Measurements from ENCODE around the gene CDH13. TPM values are rescaled to one million over a fixed set of nuclear protein-coding genes. Genes with fewer than 3 reads are reported as not detected.

Gene CDH13
- total RNA-seq, 4 donors from 2014 or later, result 5.8 to 36.7 (median 20.4) TPM

DNA sequence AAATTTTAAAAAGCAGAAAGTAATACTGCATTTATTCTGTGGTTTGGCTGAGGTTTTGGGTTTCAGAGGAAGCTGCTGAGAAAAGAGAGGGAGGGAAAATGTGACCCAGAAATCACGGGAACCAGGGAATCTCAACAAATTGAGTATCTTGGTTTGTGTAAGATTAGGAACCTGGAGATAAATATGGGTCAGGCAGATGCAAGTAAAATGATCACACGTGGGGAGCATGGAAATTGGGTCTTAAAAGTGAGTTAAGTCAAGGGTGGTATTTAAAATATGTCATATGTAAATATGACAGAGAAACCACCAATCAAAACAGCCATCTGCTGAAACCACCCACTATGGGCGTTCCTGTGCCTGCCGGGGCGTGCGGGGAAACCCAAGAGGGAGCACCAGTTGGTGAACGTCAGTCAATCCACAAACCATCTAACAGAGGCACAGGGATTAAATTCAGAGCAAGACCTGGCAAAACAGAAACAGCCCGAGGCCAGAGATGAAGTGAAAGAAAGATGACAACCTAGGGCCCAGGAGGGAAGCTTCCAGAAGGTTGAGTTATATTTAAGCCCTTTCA, 33.4 kb downstream of the CDH13 start:
- in situ Hi-C loops (cut with MboI; ENCODE audit: low sequenced_read_pairs in 4 of 4) (no loop called here), intact Hi-C loops (cut with DNase I; ENCODE audit: low total_unique reads) (loop anchor here (5.0 kb wide), 1 partner anchor 37 kb away; no protein-coding TSS in a partner anchor)
- Histone ChIP-seq H3K36me3 (no peaks in the 10 kb centered on the region), H3K9me3 (no peaks in the 10 kb centered on the region), H3K4me3 (peak overlapping the region; percentile 41 to 56 (median 47)), H3K4me1 (peaks cover 29 to 34% of the 10 kb centered on the region in 2 donors), H3K27me3 (no peaks in the 10 kb centered on the region), H3K27ac (peak overlapping the region; percentile 92 to 95 (median 94))
- ATAC-seq (peak; percentile 93 to 96), DNase-seq (peak; percentile 86 to 93)
- peak; percentile 62 to 75 for TF ChIP-seq POLR2A (IDR thresholded peaks at IDR 0.05)
- TF ChIP-seq, protein P1, sequence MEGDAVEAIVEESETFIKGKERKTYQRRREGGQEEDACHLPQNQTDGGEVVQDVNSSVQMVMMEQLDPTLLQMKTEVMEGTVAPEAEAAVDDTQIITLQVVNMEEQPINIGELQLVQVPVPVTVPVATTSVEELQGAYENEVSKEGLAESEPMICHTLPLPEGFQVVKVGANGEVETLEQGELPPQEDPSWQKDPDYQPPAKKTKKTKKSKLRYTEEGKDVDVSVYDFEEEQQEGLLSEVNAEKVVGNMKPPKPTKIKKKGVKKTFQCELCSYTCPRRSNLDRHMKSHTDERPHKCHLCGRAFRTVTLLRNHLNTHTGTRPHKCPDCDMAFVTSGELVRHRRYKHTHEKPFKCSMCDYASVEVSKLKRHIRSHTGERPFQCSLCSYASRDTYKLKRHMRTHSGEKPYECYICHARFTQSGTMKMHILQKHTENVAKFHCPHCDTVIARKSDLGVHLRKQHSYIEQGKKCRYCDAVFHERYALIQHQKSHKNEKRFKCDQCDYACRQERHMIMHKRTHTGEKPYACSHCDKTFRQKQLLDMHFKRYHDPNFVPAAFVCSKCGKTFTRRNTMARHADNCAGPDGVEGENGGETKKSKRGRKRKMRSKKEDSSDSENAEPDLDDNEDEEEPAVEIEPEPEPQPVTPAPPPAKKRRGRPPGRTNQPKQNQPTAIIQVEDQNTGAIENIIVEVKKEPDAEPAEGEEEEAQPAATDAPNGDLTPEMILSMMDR (IDR thresholded peaks at IDR 0.05 in 4 of 5, conservative IDR thresholded peaks at IDR 0.05 in 1 of 5), result no peak

DNA sequence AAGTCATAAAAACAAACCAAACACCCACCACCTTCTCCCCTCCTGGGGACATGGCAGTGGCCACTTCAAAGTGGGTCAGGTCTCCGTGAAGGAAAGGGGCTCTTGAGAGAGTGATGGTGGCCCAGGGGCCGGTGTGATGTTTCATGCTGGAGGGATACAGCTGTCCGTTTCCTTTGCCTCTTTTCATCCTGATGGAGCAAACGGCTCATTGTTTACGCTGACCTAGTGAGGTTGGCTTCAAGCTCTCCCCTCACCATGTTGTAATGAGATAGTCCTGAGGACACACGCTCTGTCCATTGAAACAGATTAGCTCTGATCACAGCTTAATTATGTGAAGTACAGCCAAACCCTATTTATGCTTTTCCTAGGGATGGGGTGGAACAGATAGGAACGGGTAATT, 34.2 kb downstream of the CDH13 start:
- ATAC-seq (peak; percentile 37 to 67), DNase-seq (peak in 1 of 2 donors; percentile 9)
- H3K36me3 ChIP-seq, result no peaks in the 10 kb centered on the region
- no peaks in the 10 kb centered on the region for H3K9me3 ChIP-seq
- peak overlapping the region; percentile 92 to 95 (median 94) for H3K27ac ChIP-seq
- no peaks in the 10 kb centered on the region for H3K27me3 ChIP-seq
- in situ Hi-C loops (cut with MboI; ENCODE audit: low sequenced_read_pairs in 4 of 4), result no loop called here
- intact Hi-C loops (cut with DNase I; ENCODE audit: low total_unique reads), result loop anchor here (1.0 to 5.0 kb wide), 2 partner anchors 36 to 54 kb away; no protein-coding TSS in a partner anchor
- H3K4me3 ChIP-seq, result peak overlapping the region; percentile 41 to 56 (median 47)
- no peak for TF ChIP-seq POLR2A (IDR thresholded peaks at IDR 0.05)
- TF ChIP-seq, protein P1 (IDR thresholded peaks at IDR 0.05 in 4 of 5, conservative IDR thresholded peaks at IDR 0.05 in 1 of 5), result no peak
- peaks cover 26% of the 10 kb centered on the region in 2 donors for H3K4me1 ChIP-seq

DNA sequence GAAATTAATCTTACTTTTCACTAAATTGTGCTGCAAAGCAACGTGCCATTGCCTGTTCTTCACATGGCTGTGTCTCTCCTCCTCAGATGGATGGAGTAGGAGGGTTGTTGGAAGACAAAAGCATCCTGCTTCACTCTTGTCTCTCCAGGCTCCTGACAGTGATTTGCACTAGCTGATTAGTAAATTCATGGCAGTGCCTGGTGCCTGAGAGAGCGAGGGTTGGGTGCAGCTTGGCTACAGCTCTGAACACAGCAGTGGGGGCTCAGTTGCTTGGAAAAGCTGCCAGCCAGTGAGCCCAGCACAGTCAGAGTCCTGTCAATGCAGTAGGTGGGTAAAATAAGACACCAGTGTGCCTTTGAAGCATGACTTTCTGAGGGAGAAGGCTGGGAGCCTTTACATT, 37.4 kb downstream of the CDH13 start:
- Histone ChIP-seq H3K4me3 (no peak overlapping the region), H3K27me3 (no peaks in the 10 kb centered on the region), H3K4me1 (peaks cover 22 to 36% of the 10 kb centered on the region in 2 donors), H3K36me3 (no peaks in the 10 kb centered on the region), H3K27ac (no peak overlapping the region), H3K9me3 (no peaks in the 10 kb centered on the region)
- in situ Hi-C loops (cut with MboI; ENCODE audit: low sequenced_read_pairs in 4 of 4), result no loop called here
- ATAC-seq, result no peak
- TF ChIP-seq POLR2A (IDR thresholded peaks at IDR 0.05), result no peak
- TF ChIP-seq, protein P1 (IDR thresholded peaks at IDR 0.05 in 4 of 5, conservative IDR thresholded peaks at IDR 0.05 in 1 of 5), result no peak
- DNase-seq, result no peak
- intact Hi-C loops (cut with DNase I; ENCODE audit: low total_unique reads), result loop anchor here (5.0 kb wide), 1 partner anchor 33 kb away; no protein-coding TSS in a partner anchor

- intact Hi-C loops (cut with DNase I; ENCODE audit: low total_unique reads) (no loop called here), in situ Hi-C loops (cut with MboI; ENCODE audit: low sequenced_read_pairs in 4 of 4) (no loop called here)
- TF ChIP-seq, protein P1 (IDR thresholded peaks at IDR 0.05 in 4 of 5, conservative IDR thresholded peaks at IDR 0.05 in 1 of 5), result no peak
- no peak for TF ChIP-seq POLR2A (IDR thresholded peaks at IDR 0.05)
- DNase-seq (no peak), ATAC-seq (no peak)
- H3K27ac ChIP-seq, result no peak overlapping the region
- no peak overlapping the region for H3K4me3 ChIP-seq
- H3K9me3 ChIP-seq, result no peaks in the 10 kb centered on the region
- H3K36me3 ChIP-seq, result no peaks in the 10 kb centered on the region
- H3K27me3 ChIP-seq, result no peaks in the 10 kb centered on the region
- H3K4me1 ChIP-seq, result peaks cover 16 to 36% of the 10 kb centered on the region in 2 donors
These were observed 38.3 kb downstream of the CDH13 start for GRCh38 chr16:82665025-82665424.
